Common myeloid progenitor, CD34-positive (primary cell): ENCODE results near the gene PIGK.
A peak's percentile ranks its signal among the peaks of the same experiment; 100 is the strongest.

Experiments used
- CTCF ChIA-PET: fragments of 350-600 bp; sonication (Branson Sonifier 250); formaldehyde crosslinking; loops from one replicate; lab custom pipeline; 2021; ENCODE audit warnings: antibody characterized with exemption; lab: Charles Lee
- POLR2A ChIA-PET: fragments of 350-600 bp; sonication (Branson Sonifier 250); formaldehyde crosslinking; loops from one replicate; lab custom pipeline; 2021; ENCODE audit warnings: antibody characterized with exemption; lab: Charles Lee
- DNase-seq, 3 donors: peaks; one replicate each; pipeline versions ENCODE4 v3.0.0 to v3.0.0-alpha.2; 2013
- H3K27ac ChIP-seq, 2 experiments: 1 replicate in 1 of 2; 2 replicates in 1 of 2; pipeline ENCODE4 v1.7.0; 2013; ENCODE audit warnings: inconsistent platforms in 2 of 2, low read length in 2 of 2, mild to moderate bottlenecking in 2 of 2, low read depth in 1 of 2, moderate library complexity in 1 of 2; ENCODE audit not compliant: severe bottlenecking in 2 of 2, insufficient read depth in 1 of 2, poor library complexity in 1 of 2
- H3K27me3 ChIP-seq, 5 experiments: replicated peaks in 2 of 5; 1 replicate in 3 of 5; 2 replicates in 2 of 5; pipeline versions ENCODE4 v1.6.1 to v1.7.0; 2013; ENCODE audit warnings: low read length in 4 of 5, mild to moderate bottlenecking in 2 of 5, moderate library complexity in 2 of 5, inconsistent platforms in 1 of 5; ENCODE audit not compliant: insufficient read depth in 5 of 5, control insufficient read depth in 4 of 5
- H3K36me3 ChIP-seq, 4 experiments: 1 replicate in 2 of 4; 2 replicates in 2 of 4; pipeline versions ENCODE4 v1.6.1 to v1.7.0; 2013; ENCODE audit warnings: low read length in 3 of 4, control low read depth in 1 of 4, mild to moderate bottlenecking in 1 of 4; ENCODE audit not compliant: control insufficient read depth in 4 of 4, insufficient read depth in 4 of 4
- H3K4me1 ChIP-seq, 4 experiments: 1 replicate in 3 of 4; 2 replicates in 1 of 4; pipeline versions ENCODE4 v1.6.1 to v1.7.1; 2013; ENCODE audit warnings: low read length in 3 of 4, mild to moderate bottlenecking in 3 of 4, control low read depth in 1 of 4, inconsistent platforms in 1 of 4, moderate library complexity in 1 of 4; ENCODE audit not compliant: control insufficient read depth in 4 of 4, insufficient read depth in 4 of 4; ENCODE audit errors: control extremely low read depth in 1 of 4
- H3K4me3 ChIP-seq, 7 experiments: 1 replicate in 4 of 7; 2 replicates in 3 of 7; pipeline versions ENCODE4 v1.5.1 to v1.7.0; 2013; ENCODE audit warnings: mild to moderate bottlenecking in 7 of 7, low read length in 6 of 7, moderate library complexity in 6 of 7, inconsistent platforms in 2 of 7, low read depth in 2 of 7, control low read depth in 1 of 7; ENCODE audit not compliant: insufficient read depth in 4 of 7, control insufficient read depth in 1 of 7; ENCODE audit errors: extremely low read depth in 1 of 7
- H3K9me3 ChIP-seq, 5 experiments: 1 replicate in 4 of 5; 2 replicates in 1 of 5; pipeline versions ENCODE4 v1.6.1 to v1.7.1; 2013; ENCODE audit warnings: low read length in 4 of 5, mild to moderate bottlenecking in 2 of 5, inconsistent platforms in 1 of 5, low read depth in 1 of 5, moderate library complexity in 1 of 5; ENCODE audit not compliant: control insufficient read depth in 4 of 5, insufficient read depth in 2 of 5; ENCODE audit errors: control extremely low read depth in 1 of 5
- WGBS: methylation state at CpG from one replicate; pipeline ENCODE4 v1.1.5; 2013; ENCODE audit not compliant: insufficient coverage; 5-methylcytosine and 5-hydroxymethylcytosine counted together

PIGK gene

DNA sequence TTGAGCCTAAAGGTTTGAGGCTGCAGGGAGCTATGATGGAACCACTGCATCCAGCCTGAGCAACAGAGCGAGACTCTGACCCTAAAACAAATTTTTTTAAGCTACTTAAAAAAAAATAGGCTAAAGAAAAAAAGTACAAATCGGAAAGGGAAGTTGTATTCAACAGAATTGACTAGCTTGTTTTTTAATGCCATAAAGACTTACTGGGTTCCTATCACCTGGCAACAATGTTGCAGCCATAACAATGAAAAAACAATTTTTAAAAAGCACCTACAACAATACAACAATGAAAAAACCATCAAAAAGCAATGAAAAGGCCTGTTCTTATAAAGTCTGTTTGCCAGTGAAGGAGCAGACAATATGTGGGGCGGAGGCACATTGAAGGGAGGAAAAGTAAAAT is 20.1 kb upstream of the PIGK start:
- Histone ChIP-seq H3K9me3 (peaks cover 0 to 10% (median 0%) of the 10 kb centered on the region in 5 experiments), H3K27ac (peak overlapping the region in 1 of 2 experiments; percentile 40), H3K36me3 (no peaks in the 10 kb centered on the region), H3K4me1 (peaks cover 0 to 10% (median 2%) of the 10 kb centered on the region in 4 experiments), H3K27me3 (no peaks in the 10 kb centered on the region), H3K4me3 (no peak overlapping the region)
- CTCF ChIA-PET = no interaction called here
- POLR2A ChIA-PET = no interaction called here
- WGBS = no CpG with 5 or more reads among the region's 3 CpGs
- peak in 2 of 3 donors; percentile 60 to 73 for DNase-seq

DNA sequence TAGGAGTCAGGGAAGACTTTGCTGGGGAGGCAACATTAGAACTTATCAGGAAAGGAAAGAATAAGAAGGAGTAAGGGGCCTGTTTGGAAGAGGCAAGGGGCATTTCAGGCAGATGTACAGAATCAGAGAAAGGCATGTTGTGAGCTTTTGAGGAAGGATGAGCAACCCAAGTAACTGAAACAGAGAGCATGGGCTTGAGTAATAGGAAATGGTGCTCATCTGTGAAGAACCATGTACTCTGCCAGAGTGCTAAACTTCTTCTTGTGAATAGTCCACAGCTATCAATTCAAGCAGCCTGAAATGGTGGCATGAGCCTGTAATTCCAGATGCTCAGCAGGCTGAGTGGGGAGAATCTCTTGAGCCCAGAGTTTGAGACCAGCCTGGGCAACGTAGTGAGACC is 19.2 kb upstream of the PIGK start:
- 86% methylated on average over 1 of the region's 1 CpG for WGBS
- peaks cover 0 to 7% (median 0%) of the 10 kb centered on the region in 5 experiments for H3K9me3 ChIP-seq
- ChIA-PET POLR2A (no interaction called here), CTCF (no interaction called here)
- no peaks in the 10 kb centered on the region for H3K27me3 ChIP-seq
- no peak overlapping the region for H3K4me3 ChIP-seq
- DNase-seq = peak in 1 of 3 donors; percentile 13
- no peak overlapping the region for H3K27ac ChIP-seq
- H3K4me1 ChIP-seq = peaks cover 0 to 10% (median 2%) of the 10 kb centered on the region in 4 experiments
- no peaks in the 10 kb centered on the region for H3K36me3 ChIP-seq

GRCh38 chr1:77234943-77235342 is 15.7 kb upstream of the PIGK start:
- Histone ChIP-seq H3K9me3 (peaks cover 0 to 7% (median 2%) of the 10 kb centered on the region in 5 experiments), H3K27me3 (no peaks in the 10 kb centered on the region), H3K4me3 (no peak overlapping the region), H3K27ac (no peak overlapping the region), H3K4me1 (peaks cover 0 to 7% (median 2%) of the 10 kb centered on the region in 4 experiments), H3K36me3 (no peaks in the 10 kb centered on the region)
- POLR2A ChIA-PET = no interaction called here
- no peak for DNase-seq
- no CpG with 5 or more reads among the region's 1 CpG for WGBS
- CTCF ChIA-PET = no interaction called here

- H3K27ac ChIP-seq = no peak overlapping the region
- 100% methylated on average over 1 of the region's 1 CpG for WGBS
- CTCF ChIA-PET = no interaction called here
- POLR2A ChIA-PET = no interaction called here
- no peaks in the 10 kb centered on the region for H3K4me1 ChIP-seq
- no peak overlapping the region for H3K4me3 ChIP-seq
- H3K9me3 ChIP-seq = peaks cover 0 to 7% (median 2%) of the 10 kb centered on the region in 5 experiments
- no peaks in the 10 kb centered on the region for H3K36me3 ChIP-seq
- H3K27me3 ChIP-seq = no peaks in the 10 kb centered on the region
- DNase-seq = no peak
Observed at GRCh38 chr1:77234096-77234495, 14.9 kb upstream of the PIGK start.

DNA sequence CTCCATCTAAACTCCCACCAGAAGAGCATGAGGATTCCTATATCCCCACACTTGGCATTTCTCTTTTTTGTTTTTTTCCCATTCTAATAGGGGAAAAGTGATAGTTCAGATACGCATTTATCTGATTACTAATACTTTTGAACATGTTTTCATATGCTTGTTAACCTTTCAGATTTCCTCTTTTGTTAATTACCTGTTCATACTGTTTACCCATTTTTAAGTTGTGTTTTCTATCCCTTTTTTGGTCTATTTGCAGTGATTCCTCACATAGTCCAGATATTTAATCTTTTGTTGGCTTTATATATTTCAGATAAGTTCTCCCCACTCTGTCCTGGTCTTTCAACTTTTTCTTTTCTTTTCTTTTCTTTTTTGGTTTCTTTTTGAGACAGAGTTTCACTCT is 13.6 kb upstream of the PIGK start:
- CTCF ChIA-PET = no interaction called here
- H3K4me3 ChIP-seq = no peak overlapping the region
- peaks cover 0 to 7% (median 2%) of the 10 kb centered on the region in 5 experiments for H3K9me3 ChIP-seq
- no peaks in the 10 kb centered on the region for H3K27me3 ChIP-seq
- peaks cover under 1 to 5% (median 2%) of the 10 kb centered on the region in 4 experiments for H3K4me1 ChIP-seq
- no CpG with 5 or more reads among the region's 1 CpG for WGBS
- POLR2A ChIA-PET = no interaction called here
- H3K27ac ChIP-seq = no peak overlapping the region
- no peak for DNase-seq
- H3K36me3 ChIP-seq = no peaks in the 10 kb centered on the region

GRCh38 chr1:77230051-77230450 is 10.8 kb upstream of the PIGK start:
- no peak overlapping the region for H3K27ac ChIP-seq
- H3K4me1 ChIP-seq = peaks cover 7 to 13% (median 9%) of the 10 kb centered on the region in 4 experiments
- ChIA-PET POLR2A (no interaction called here), CTCF (interaction anchor here (0.6 kb wide), 1 partner anchor 1226 kb away, joined by 3 read pairs; no protein-coding TSS in a partner anchor)
- no peak for DNase-seq
- no CpG with 5 or more reads among the region's 1 CpG for WGBS
- H3K36me3 ChIP-seq = no peaks in the 10 kb centered on the region
- H3K4me3 ChIP-seq = no peak overlapping the region
- H3K27me3 ChIP-seq = no peaks in the 10 kb centered on the region
- H3K9me3 ChIP-seq = peaks cover 0 to 7% (median 2%) of the 10 kb centered on the region in 5 experiments

DNA sequence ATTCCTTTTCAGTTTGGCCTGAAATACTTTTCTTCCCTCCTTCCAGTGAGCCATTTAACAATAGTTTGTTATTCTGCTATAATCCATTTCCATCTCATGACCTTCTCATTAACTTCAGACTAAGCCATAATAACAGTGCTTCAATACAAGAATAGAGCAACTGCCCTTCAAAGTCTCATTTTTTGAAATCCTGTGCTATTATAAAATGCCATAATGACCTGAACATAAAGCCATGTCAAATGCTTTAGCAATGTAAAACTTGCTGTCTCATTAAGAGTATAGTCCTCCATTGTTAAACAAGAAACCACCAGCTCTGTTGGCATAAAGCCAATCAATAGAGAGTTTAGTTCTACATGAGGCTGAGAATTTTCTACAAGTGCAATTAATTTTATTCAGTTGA is 9.6 kb upstream of the PIGK start:
- POLR2A ChIA-PET = no interaction called here
- Histone ChIP-seq H3K27ac (no peak overlapping the region), H3K9me3 (peaks cover 0 to 7% (median 2%) of the 10 kb centered on the region in 5 experiments)

More for the DNA sequence above, 9.6 kb upstream of the PIGK start:
- peaks cover 7 to 13% (median 9%) of the 10 kb centered on the region in 4 experiments for H3K4me1 ChIP-seq
- no peak overlapping the region for H3K4me3 ChIP-seq
- DNase-seq = peak in 2 of 3 donors; percentile 31 to 43
- no peaks in the 10 kb centered on the region for H3K27me3 ChIP-seq
- CTCF ChIA-PET = no interaction called here
- peaks cover 0 to 3% (median 0%) of the 10 kb centered on the region in 4 experiments for H3K36me3 ChIP-seq
